HepG2 (cell line): Measurements from ENCODE around the gene ZNF341. TPM values are rescaled to one million over a fixed set of nuclear protein-coding genes. Genes with fewer than 3 reads are reported as not detected.
A peak's percentile ranks its signal among the peaks of the same experiment; 100 is the strongest.

Source experiments
- CBX2 ChIP-seq, 2 experiments: fragments of 200-600 bp in 1 of 2; sonication (generic); formaldehyde crosslinking in 1 of 2; IDR thresholded peaks; 2 replicates each; pipeline versions ENCODE4 v1.7.0 to v1.8.1; 2018 to 2022; ENCODE audit warnings: low read depth in 2 of 2, low read length in 1 of 2, mild to moderate bottlenecking in 1 of 2, missing genetic modification reagents in 1 of 2
- ESRRA ChIP-seq: sonication (generic); formaldehyde crosslinking; IDR thresholded peaks from 2 replicates; pipeline ENCODE4 v1.5.1; 2020; ENCODE audit warnings: mild to moderate bottlenecking, low read depth, missing genetic modification reagents
- FOXA1 ChIP-seq, 2 experiments: fragments of 450-650 bp in 1 of 2; sonication (generic) in 1 of 2; formaldehyde crosslinking in 1 of 2; IDR thresholded peaks; 2 replicates each; pipeline versions ENCODE4 v1.4.0 to v1.6.1; 2016 to 2020; ENCODE audit warnings: missing genetic modification reagents in 1 of 2
- JUNB ChIP-seq: sonication (generic); formaldehyde crosslinking; IDR thresholded peaks from 2 replicates; pipeline ENCODE4 v1.8.0; 2022; ENCODE audit warnings: missing genetic modification reagents, mild to moderate bottlenecking, borderline replicate concordance
- MYNN ChIP-seq: sonication (generic); formaldehyde crosslinking; IDR thresholded peaks from 2 replicates; pipeline ENCODE4 v1.4.0; 2020; ENCODE audit warnings: mild to moderate bottlenecking, low read depth, missing genetic modification reagents
- NFAT5 ChIP-seq: sonication (generic); formaldehyde crosslinking; IDR thresholded peaks from 2 replicates; pipeline ENCODE4 v1.4.0; 2020; ENCODE audit warnings: missing genetic modification reagents
- SCMH1 ChIP-seq: sonication (generic); formaldehyde crosslinking; IDR thresholded peaks from 2 replicates; pipeline ENCODE4 v1.9.0; 2021; ENCODE audit warnings: missing genetic modification reagents, mild to moderate bottlenecking, borderline replicate concordance
- TCF7L2 ChIP-seq: IDR thresholded peaks from 2 replicates; pipeline ENCODE4 v1.6.1; 2011; ENCODE audit warnings: mild to moderate bottlenecking, low read depth, low read length, moderate library complexity
- U2AF1 ChIP-seq: fragments of 200-400 bp; formaldehyde crosslinking; optimal IDR thresholded peaks from 2 replicates; pipeline ENCODE3; 2017; ENCODE audit warnings: mild to moderate bottlenecking, low read depth, low read length
- ZNF142 ChIP-seq: sonication (generic); formaldehyde crosslinking; IDR thresholded peaks from 2 replicates; pipeline ENCODE4 v1.4.0; 2020; ENCODE audit warnings: missing genetic modification reagents
- ZNF564 ChIP-seq: sonication (generic); formaldehyde crosslinking; IDR thresholded peaks from 2 replicates; pipeline ENCODE4 v1.8.1; 2023; ENCODE audit warnings: mild to moderate bottlenecking, missing genetic modification reagents
- ZNF704 ChIP-seq: sonication (generic); formaldehyde crosslinking; IDR thresholded peaks from 2 replicates; pipeline ENCODE4 v1.8.1; 2023; ENCODE audit warnings: mild to moderate bottlenecking, inconsistent platforms, moderate library complexity, missing genetic modification reagents, borderline replicate concordance
- ZSCAN22 ChIP-seq: sonication (generic); formaldehyde crosslinking; IDR thresholded peaks from 2 replicates; pipeline ENCODE4 v1.4.0; 2020; ENCODE audit warnings: mild to moderate bottlenecking, missing genetic modification reagents
- polyA plus RNA-seq, 8 experiments: library from polyadenylated mRNA; depleted of rRNA in 3 of 8; stranded (reverse) in 7 of 8; unstranded in 1 of 8; fragments of >200 nt; fragmentation: Illumina TruSeq in 4 of 8; extraction: Trizol in 4 of 8; gene quantifications; 2 replicates each; pipeline versions ENCODE4 v1.2.1 to v1.2.3, GENCODE V29; 2011 to 2016; ENCODE audit warnings: low read depth in 4 of 8, missing spikeins in 1 of 8, mixed read lengths in 1 of 8; ENCODE audit not compliant: insufficient read depth in 1 of 8
- total RNA-seq, 5 experiments: library from RNA; depleted of rRNA; stranded (reverse); fragments of >200 nt; fragmentation: Illumina TruSeq; extraction: Trizol; gene quantifications; 2 replicates each; pipeline ENCODE4 v1.2.3, GENCODE V29; 2016; ENCODE audit warnings: low read depth in 1 of 5

Gene ZNF341
- total and polyA plus RNA-seq, 2 of the 13 experiments (the other 11 are each of a cell fraction or from before 2014, with no cell fraction given): 1.1 to 2.2 TPM

GRCh38 chr20:33685328-33686099 lies 46.3 kb upstream of the ZNF341 start (continued):
- 0 out of 2 replicates have a peak, but pooled peaks have one; percentile 81 for TF ChIP-seq ZSCAN22
- TF ChIP-seq ESRRA: 0 out of 2 replicates have a peak, but pooled peaks have one; percentile 31
- TF ChIP-seq ZNF142 (CRISPR knock-in tag): peak; percentile 83
- TF ChIP-seq ZNF564: 0 out of 2 replicates have a peak, but pooled peaks have one; percentile 44
- TF ChIP-seq FOXA1 (IDR thresholded peaks at IDR 0.05): no peak
- no peak for TF ChIP-seq FOXA1 (CRISPR knock-in tag; IDR thresholded peaks at IDR 0.05)
- no peak for TF ChIP-seq JUNB (CRISPR knock-in tag)
- TF ChIP-seq U2AF1: no peak
- 0 out of 2 replicates have a peak, but pooled peaks have one; percentile 36 for TF ChIP-seq MYNN (CRISPR knock-in tag)
- no peak for TF ChIP-seq CBX2 (IDR thresholded peaks at IDR 0.05; ENCODE audit: low read depth, low read length)
- TF ChIP-seq CBX2 (CRISPR knock-in tag; IDR thresholded peaks at IDR 0.05; ENCODE audit: low read depth): no peak
- no peak for TF ChIP-seq ZNF704 (CRISPR knock-in tag)
- TF ChIP-seq NFAT5: 0 out of 2 replicates have a peak, but pooled peaks have one; percentile 22
- TF ChIP-seq SCMH1: no peak
- TF ChIP-seq TCF7L2: no peak
